Islet of Langerhans (tissue), 1 donor: ENCODE results near the gene CYYR1.

Source experiments
- FAIRE-seq: peaks from one replicate; lab custom pipeline; 2011; peaks lifted over from hg19 to GRCh38; lab: Jason Lieb, UNC

The CYYR1 gene

GRCh38 chr21:26553898-26554297 lies 19.2 kb downstream of the CYYR1 start:
- FAIRE-seq, result peak; percentile 90

GRCh38 chr21:26550326-26550725 lies 22.8 kb downstream of the CYYR1 start:
- FAIRE-seq, result no peak

- no peak for FAIRE-seq
These were observed 26.5 kb downstream of the CYYR1 start for GRCh38 chr21:26546446-26547097.

GRCh38 chr21:26544201-26544775 lies 28.8 kb downstream of the CYYR1 start:
- FAIRE-seq, result no peak

- no peak for FAIRE-seq
These were observed 32.4 kb downstream of the CYYR1 start for GRCh38 chr21:26540651-26541050.

GRCh38 chr21:26539566-26539965 lies 33.5 kb downstream of the CYYR1 start:
- no peak for FAIRE-seq

- no peak for FAIRE-seq
These were observed 38.6 kb downstream of the CYYR1 start for GRCh38 chr21:26534517-26534916.

- no peak for FAIRE-seq
These were observed 40.9 kb downstream of the CYYR1 start for GRCh38 chr21:26532208-26532607.

GRCh38 chr21:26529526-26529925 lies 43.6 kb downstream of the CYYR1 start:
- FAIRE-seq, result no peak

GRCh38 chr21:26528882-26529281 lies 44.2 kb downstream of the CYYR1 start:
- no peak for FAIRE-seq

GRCh38 chr21:26522704-26523103 lies 50.4 kb downstream of the CYYR1 start:
- no peak for FAIRE-seq

- FAIRE-seq, result no peak
These were observed 53.9 kb downstream of the CYYR1 start for GRCh38 chr21:26519142-26519541.

- no peak for FAIRE-seq
These were observed 57.8 kb downstream of the CYYR1 start for GRCh38 chr21:26515257-26515656.

- FAIRE-seq, result no peak
These were observed 59.9 kb downstream of the CYYR1 start for GRCh38 chr21:26513212-26513611.

GRCh38 chr21:26512664-26513063 lies 60.4 kb downstream of the CYYR1 start:
- FAIRE-seq, result no peak

- FAIRE-seq, result no peak
These were observed 64.2 kb downstream of the CYYR1 start for GRCh38 chr21:26508903-26509302.

- FAIRE-seq, result no peak
These were observed 66.1 kb downstream of the CYYR1 start for GRCh38 chr21:26506956-26507355.

- no peak for FAIRE-seq
These were observed 67.9 kb downstream of the CYYR1 start for GRCh38 chr21:26505211-26505610.

- no peak for FAIRE-seq
These were observed 69.7 kb downstream of the CYYR1 start for GRCh38 chr21:26503414-26503813.

- FAIRE-seq, result no peak
These were observed 71.5 kb downstream of the CYYR1 start for GRCh38 chr21:26501495-26502021.

GRCh38 chr21:26499495-26499894 lies 73.6 kb downstream of the CYYR1 start:
- FAIRE-seq, result no peak

- no peak for FAIRE-seq
These were observed 77.7 kb downstream of the CYYR1 start for GRCh38 chr21:26495283-26495849.

GRCh38 chr21:26491663-26492062 lies 81.4 kb downstream of the CYYR1 start:
- FAIRE-seq, result no peak

- FAIRE-seq, result no peak
These were observed 82.3 kb downstream of the CYYR1 start for GRCh38 chr21:26490771-26491170.
